Dedifferentiated amniotic fluid mesenchymal stem cell (primary cell): ENCODE measurements around the gene PAX7.
"Not testable (repeated sequence)": the region's sequence is repeated elsewhere in the genome, so short reads cannot be mapped to it uniquely, and the experiment has no call there.

Source experiments
- DNase-seq: peaks from one replicate; pipeline ENCODE4 v3.0.0-alpha.2; 2016; ENCODE audit errors: extremely low spot score

Gene PAX7

DNA sequence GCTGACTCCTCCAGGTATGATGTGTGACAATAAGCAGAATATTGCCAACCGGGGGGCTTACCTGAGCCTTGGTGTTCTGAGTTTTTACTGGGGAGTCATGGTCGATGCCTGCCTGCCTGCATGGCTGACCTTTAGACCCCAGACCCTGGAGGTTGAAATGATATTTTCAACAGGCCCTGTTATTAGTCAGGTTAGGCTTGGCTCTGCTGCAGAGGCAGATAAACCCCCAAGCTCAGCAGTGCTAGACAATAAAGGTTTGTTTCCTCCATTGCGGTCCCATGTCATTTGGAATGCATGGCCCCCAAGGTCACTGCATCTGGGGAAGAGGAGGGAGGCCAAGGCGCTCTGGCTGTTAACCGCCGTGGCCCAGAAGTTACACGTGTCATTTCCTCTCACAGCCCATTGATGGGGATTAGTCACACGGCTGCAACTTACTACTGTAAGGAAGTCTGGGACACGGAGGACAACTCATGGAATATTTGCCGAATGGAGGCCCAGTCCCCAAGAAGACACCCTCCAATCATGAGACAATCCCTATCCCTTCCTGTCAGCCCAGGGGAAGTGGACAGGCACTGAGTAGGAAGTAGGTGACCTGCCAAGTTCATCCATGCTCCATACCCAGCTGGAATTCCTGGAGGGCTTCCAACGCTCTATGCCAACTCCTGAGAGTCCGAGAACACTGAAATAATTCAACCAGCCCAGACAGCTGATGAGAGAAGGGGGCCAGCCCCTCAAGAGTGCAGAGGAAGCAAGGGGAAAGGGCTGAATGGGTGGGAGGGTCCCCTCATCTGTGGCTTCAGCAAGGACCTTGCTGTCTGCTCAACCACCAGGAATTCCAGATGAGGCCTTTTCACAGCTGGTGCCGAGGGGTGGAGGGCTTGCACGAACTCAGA lies 131.5 kb downstream of the PAX7 start:
- no peak for DNase-seq

DNA sequence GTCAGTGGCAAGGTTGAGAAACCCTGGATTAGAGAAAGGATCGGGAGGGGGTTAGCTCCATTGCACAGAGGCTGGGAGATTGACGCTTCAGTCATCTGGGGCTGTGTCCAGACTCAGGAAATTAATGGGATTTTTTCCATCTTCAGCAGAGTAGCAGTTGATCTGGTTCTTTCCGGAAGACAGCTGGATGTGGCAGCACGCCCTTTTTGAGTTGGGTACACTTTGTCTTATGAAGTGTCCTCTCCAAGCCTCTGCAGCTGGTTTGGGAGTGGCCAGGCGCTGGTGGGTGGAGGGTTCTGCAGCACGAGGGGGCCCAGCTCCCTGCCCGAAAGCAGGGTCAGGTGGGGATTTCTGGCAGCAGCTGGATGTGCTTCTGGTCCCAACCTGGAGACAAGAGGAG lies 133.7 kb downstream of the PAX7 start:
- no peak for DNase-seq

DNA sequence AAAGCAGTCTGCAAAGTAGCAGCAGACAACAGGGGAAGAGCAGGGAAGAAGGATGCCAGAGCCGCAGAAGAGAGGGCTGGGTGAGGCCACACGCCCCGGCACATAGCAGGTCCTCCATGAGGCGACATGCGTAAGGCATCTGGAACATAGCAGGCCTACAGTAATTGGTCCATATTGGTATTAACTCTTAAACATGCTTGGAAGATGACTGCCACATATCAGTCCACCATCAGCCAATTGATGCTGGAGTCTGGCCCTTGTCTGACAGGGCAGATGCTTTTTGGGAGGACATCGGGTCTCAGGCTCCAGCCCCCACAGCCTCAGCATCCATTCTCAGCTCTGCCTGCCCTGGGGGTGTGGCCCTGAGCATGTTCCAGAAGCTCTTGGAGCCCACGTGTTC lies 135.1 kb downstream of the PAX7 start:
- DNase-seq, result no peak

DNA sequence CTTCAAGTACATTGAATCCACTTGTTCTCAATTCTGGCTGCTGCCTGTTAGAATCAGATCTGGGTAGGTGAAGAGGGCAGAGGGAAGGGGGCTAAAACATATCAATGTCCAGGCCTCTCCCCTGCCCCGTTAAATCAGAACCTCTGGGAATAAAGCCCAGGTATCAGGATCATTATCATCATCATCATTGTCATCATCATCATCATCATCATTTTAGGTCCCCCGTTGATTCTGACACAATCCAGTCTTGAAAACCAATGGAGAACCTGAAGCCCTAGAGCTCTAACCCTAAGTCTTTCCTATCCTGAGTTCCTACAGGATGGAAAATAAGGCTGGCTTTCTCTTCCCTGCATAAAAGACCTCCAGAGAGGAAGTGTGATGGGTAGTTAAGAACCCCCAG lies 135.7 kb downstream of the PAX7 start:
- DNase-seq, result no peak

DNA sequence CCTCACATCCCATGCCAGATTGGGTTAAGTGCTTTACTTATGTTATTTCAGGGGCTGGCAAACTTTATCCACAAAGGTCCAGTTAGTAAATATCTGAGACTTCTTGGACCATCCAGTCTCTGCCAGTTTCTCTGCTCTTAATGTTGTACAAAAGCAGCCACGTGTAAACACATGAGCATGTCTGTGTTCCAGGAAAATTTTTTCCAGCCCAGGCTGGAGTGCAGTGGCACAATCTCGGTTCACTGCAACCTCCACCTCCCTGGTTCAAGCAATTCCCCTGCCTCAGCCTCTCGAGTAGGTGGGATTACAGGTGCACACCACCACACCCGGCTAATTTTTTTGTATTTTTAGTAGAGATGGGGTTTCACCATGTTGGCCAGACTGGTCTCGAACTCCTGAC lies 136.9 kb downstream of the PAX7 start:
- DNase-seq, result not testable (repeated sequence)

DNA sequence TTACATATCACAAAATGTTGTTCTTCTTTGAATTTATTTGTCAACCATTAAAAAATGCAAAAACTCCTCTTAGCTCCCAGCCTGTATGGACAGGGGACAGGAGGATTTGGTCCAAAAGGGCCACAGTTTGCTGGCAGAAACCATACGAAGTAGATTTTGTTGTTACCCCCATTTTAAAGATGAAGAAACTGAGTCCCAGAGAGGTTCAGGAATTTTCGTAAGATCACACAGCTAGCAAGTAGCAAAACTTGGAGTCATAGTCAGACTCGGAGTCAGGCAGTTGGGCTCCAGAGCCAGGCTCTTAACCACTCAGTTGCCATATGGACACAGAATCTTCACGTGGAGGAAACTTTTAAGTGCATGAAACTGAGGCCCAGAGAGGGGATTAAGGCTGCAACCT lies 137.4 kb downstream of the PAX7 start:
- DNase-seq, result no peak

DNA sequence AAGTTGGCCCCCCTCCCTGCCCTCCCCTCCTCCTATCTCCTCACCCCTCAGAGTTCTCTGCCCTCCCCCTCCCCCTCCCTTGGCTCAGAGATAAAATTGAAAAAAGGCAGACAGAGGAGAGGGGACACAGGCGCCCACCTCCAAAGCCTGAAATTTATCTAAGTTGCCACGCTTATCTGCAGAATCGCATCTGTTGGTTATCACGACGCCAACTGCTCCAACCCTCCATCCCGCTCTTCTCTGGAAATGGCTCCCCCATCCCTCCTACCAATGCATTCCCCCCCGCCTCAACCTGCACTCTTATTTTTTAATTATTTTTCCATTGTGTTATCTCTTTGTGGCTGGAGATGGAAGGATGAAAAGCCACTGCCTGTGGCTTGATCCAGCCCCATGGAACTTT lies 138.5 kb downstream of the PAX7 start:
- DNase-seq, result no peak

DNA sequence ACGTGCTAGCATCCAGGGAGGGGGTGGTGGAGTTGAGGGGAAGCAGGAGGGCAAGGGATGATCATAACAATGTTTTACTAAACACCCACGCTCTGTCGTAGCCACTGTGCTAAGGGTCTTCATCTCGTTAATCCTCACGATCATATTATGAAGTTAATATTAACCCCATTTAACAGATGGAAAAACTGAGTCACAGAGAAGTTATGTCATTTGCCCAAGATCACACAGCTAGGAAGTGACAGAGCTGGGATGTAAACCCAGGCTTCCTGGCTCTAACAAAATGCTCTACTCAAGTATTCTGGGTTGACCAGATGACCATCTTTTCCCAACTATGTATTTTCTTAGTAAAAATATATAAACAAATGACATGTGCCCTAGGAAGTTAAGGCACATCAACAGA lies 140.2 kb downstream of the PAX7 start:
- no peak for DNase-seq

DNA sequence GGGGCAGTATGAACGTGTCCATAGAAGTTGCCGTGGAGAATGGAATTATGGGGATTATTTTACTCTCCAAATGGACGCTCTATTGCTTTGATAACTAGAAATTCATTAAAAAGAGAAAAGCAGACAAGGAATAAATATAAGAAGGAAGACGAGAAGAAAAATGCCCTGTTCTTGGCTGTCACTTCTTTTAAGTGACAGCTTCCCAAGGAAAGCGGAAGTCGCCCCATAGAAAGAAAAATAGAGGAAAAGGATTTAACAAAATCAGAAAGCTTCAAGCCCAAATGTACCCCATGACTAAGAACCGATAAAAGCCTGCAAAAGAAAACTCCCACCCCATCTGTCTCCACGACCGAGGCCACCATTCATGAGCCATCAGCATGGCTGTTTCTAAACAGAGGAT lies 143.1 kb downstream of the PAX7 start:
- DNase-seq, result no peak

DNA sequence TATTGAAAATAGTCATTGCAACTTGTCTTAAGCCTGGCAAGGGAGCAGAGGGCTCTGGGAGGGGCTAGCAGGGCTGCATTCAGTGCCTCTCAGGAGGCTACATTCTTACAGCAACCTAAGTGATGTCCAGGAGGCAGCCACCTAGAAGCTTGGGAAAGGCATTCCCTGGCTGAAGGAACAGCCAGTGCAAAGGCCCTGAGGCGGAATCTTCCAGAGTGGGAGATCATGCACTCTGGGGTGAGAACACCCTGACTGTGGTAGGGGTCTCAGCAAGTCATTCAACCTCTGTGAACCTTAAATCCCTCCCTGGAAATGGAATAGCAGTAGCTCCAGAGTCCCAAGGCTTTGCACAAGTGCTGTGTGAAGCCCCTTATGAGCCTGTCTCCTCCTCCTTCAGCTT lies 144.7 kb downstream of the PAX7 start:
- DNase-seq, result no peak

DNA sequence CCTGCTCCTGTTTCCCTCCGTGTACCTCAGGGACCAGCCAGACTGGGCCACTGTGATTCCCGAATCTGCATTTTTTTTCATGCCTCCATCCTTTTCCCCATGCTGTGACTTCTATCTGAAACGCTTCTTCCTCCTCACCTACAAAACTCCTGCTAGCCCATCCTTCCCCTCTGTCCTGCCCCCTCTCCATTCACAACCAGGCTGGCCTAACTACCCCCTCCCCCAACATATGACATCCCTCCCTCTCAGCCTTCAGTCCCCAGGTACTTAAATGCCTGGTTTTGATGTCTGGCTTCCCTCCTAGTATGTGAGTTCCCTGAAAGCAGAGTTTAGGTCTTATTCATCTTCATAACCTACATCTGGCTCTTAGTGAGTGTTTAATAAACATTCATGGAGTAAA lies 146.1 kb downstream of the PAX7 start:
- no peak for DNase-seq

DNA sequence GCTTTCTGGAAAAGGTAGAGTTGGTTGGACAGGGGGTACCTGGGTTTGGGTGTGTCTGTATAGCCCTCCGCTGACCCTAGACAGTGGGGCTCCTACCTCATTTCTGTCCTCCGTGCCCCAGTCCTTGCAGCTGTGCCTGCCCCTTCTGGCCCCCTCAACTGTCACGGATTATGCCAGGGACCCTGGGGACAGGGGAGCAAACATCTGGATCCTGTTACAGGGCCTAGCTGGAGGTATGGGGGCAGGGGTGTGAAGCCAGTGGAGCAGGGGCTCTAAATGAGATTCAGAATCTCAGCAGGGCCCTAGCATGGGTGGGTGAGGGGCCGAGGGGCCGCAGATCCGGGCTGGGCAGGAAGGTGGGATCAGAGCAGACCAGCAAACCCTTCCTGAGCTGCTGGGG lies 147.8 kb downstream of the PAX7 start:
- no peak for DNase-seq

DNA sequence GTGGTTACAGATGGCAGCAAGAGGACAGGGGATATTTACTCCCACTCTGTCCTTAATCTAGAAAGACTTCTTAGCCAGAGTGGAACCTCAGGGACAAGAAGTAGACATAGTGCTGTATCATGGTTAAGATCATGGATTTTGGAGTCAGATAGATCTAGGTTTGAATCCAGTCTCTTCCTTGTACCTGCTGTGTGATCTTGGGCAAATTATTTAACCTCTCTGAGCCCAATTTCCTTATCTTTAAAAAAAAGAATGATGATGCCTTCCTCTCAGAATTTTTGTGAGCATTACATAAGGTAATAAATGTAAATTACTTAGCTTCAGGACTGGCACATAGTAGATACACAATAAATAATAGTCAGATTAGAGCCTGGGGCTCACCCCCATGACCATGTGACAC lies 150.4 kb downstream of the PAX7 start:
- DNase-seq, result no peak

DNA sequence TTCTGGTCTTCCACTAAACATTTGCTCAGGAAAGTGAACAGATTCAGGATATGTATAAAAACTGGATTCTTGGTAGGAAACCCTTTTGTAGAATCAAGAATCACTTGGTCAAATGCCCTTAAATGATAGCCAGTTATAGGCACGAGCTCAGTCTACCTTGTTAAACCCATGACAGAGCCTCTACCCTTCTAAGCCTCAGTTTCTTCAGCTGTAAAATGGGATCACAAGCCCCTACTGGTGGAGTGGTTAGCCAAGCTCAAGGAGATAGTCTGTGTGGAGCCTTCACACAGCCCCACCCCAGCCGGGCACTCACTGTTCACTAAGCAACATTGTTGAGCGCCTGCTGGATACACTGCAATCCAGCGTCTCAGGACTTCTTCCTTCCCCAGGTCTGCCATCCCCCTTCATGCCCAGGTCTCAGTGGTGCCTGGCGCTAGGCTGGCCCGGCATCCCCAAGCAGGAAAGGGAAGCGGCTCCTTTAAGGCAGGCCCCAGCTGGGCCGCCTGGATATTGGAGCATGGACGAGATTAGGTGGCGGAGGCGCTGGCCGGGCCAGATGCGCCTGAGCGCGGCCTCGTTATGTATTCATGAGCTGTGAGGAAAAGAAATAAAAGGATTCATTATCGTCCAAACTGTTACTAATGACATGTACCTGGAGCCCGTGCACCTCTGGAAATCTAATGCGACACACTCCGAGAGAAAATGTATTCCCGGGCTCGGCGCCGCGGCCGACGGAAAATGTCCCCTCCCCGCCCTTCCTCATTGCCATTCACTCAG lies 153.2 kb downstream of the PAX7 start:
- no peak for DNase-seq

DNA sequence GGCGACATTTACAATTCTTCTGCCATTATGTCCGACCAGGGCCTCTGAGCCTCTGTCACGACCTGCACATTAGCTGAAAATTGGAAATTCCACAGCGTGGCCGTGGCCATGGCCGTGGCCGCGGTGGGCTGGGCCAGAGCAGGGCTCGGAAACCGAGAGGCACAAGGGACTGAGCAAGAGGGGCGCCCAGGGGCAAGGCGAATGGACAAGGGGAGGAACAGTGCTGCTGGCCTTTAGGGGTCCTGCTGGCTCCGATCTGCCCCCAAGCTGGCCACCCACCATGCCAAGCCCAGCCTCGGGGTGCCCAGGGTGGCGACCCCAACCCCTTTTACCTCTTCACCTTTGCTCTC lies 153.8 kb downstream of the PAX7 start:
- no peak for DNase-seq

DNA sequence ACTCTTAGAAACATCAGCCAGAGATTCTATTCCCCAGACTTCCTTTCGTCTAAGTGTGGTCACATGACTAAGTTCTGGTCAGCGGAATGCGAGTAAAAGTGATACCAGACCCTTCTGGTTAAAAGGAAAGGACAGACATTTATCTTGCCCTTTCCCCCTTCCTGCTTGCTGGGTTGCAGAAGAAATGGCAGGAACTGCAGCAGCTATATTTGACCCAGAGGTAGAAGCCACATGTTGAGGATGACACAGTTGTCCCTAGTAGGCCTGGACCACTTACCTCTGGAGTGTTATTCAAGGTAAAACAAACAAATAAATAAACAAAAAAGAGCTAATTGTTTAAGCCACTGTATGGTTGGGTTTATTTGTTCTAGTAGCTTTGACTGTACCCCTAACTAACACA lies 155.5 kb downstream of the PAX7 start:
- no peak for DNase-seq

DNA sequence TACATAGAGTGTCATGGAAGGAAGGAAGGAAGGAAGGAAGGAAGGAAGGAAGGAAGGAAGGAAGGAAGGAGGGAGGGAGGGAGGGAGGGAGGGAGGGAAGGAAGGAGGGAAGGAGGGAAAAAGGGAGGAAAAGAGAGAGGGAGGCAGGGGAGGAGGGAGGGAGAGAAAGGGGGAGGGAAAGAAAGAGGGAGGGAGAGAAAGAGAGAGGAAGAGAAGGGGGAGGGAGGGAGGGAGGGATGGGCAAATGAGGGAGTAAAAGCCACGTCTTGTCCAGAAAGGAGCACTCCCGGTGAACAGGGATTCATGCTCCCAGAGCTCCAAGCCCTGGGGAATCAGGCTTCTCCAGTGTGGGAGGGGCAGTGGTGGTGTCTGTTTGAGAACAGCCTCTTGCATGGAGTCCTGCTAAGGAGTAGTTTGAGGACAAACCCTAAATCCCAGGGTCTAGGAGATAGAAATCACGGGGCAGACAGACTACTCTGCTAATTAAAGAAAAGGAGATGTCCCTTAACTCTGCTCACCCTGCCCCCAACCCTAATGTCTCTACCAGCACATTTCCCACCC lies 157.3 kb downstream of the PAX7 start:
- DNase-seq, result no peak

DNA sequence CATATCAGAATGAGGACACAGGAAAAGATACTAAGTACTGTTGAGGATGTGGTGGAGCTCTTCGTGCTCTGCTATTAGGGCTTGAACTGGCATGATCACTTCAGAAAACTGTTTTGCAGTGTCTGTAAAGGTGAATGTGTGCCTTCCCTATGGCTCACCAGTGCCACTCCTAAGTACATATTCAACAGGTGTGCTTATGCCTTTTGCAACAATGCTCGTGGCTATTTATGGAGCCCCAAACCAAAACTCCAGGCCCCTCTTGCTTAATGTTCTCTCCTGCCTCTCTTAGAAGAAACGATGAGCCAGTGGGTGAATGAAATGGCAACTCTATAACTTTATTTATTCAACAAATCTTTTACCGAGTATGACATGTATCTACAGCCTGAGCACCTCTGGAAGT lies 158.6 kb downstream of the PAX7 start:
- DNase-seq, result no peak

DNA sequence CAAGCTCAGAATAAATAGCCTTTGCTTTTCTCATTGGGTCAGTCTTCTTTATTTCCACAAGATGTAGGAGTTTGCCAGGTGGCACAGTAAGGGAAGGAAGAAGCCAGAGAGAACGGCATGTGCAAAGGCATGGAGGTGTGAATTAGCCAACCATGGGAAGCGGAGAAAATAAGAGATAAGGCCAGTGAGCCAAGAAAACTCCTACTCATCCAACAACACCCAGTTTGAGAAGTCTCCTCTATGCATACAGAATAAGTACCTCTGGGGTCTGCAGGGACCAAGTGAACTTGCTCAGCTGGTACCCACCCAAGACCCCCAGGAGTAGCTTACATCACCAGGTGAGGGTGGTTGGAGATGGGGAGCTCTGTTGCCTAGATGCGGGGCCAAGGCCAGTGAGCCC lies 162.1 kb downstream of the PAX7 start:
- no peak for DNase-seq

DNA sequence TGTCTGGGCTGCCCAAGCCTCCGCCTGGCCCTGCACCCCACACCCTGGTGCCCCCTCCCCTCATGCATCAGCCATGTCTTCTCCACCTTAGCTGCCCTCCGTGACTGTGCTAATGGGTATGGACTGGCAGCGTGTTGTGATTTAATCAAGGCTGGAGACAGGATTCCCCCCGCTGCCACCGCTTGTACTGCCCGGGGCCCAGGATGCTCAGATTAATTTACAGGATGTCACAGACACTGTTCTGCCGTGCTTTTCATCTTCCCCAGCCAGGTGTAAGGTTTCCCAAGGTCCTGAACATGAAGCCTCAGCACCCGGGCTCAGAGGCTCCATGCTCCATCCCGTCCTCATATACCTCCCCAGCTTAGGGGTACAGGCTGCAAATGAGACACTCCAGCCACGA lies 162.5 kb downstream of the PAX7 start:
- DNase-seq, result no peak

DNA sequence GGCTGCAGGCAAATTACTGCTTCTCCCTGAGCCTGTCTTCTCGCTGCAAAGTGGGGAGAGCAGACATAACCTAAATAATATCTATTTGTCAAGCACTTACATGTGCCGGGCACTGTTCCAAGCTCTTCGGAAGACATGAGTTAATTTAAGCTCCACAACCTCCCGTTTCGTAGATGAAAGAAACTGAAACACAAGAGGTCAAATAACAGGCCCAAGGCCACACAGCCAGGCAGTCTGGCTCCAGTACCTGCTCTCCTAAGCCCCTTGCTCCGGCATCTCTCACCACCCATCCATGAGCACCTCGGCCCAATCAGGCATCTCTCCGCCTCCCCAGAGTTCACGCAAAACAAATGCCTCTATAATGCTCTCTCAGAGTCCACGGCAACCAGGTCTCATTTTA lies 163.4 kb downstream of the PAX7 start:
- no peak for DNase-seq

DNA sequence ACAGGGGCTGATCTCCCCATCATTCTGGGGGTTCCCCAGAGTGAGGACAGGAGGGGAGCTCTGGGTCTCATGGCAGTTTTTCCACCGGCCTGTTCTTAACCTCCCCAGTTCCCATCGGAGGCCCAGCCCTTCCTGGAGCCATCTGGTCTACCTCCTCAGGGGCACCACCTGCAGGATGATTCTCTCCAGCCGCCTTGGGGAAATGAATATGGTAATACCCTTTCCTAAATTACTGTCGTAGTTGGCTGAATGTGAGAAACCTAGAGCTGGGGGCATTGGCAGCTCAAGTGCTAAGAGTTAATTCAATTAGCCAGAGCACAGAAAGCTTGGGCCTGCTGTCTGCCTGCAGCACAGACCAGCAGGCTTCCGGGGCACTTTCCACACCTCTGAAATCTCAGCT lies 163.9 kb downstream of the PAX7 start:
- no peak for DNase-seq
